ENCODE results near the gene TRIM29. TPM values are rescaled to one million over a fixed set of nuclear protein-coding genes. Genes with fewer than 3 reads are reported as not detected.

Gene TRIM29
- total and polyA plus RNA-seq, 10 of the 15 experiments (the other 5 are each of a cell fraction or from before 2014, with no cell fraction given) = 0.08 to 0.67 (median 0.26) TPM; not detected in 5

GRCh38 chr11:120167659-120168058 is 29.7 kb upstream of the TRIM29 start (continued):
- TF ChIP-seq, protein P1, sequence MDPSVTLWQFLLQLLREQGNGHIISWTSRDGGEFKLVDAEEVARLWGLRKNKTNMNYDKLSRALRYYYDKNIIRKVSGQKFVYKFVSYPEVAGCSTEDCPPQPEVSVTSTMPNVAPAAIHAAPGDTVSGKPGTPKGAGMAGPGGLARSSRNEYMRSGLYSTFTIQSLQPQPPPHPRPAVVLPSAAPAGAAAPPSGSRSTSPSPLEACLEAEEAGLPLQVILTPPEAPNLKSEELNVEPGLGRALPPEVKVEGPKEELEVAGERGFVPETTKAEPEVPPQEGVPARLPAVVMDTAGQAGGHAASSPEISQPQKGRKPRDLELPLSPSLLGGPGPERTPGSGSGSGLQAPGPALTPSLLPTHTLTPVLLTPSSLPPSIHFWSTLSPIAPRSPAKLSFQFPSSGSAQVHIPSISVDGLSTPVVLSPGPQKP (IDR thresholded peaks at IDR 0.05; ENCODE audit: low read depth, low read length) = no peak
- TF ChIP-seq CHD2 (IDR thresholded peaks at IDR 0.05; ENCODE audit: borderline replicate concordance, low read depth, low read length) (no peak), JUNB (IDR thresholded peaks at IDR 0.05) (no peak), EED (IDR thresholded peaks at IDR 0.05; ENCODE audit: low read depth) (no peak), MTA3 (IDR thresholded peaks at IDR 0.05; ENCODE audit: borderline replicate concordance, low read length) (no peak)
- TF ChIP-seq, protein P2, sequence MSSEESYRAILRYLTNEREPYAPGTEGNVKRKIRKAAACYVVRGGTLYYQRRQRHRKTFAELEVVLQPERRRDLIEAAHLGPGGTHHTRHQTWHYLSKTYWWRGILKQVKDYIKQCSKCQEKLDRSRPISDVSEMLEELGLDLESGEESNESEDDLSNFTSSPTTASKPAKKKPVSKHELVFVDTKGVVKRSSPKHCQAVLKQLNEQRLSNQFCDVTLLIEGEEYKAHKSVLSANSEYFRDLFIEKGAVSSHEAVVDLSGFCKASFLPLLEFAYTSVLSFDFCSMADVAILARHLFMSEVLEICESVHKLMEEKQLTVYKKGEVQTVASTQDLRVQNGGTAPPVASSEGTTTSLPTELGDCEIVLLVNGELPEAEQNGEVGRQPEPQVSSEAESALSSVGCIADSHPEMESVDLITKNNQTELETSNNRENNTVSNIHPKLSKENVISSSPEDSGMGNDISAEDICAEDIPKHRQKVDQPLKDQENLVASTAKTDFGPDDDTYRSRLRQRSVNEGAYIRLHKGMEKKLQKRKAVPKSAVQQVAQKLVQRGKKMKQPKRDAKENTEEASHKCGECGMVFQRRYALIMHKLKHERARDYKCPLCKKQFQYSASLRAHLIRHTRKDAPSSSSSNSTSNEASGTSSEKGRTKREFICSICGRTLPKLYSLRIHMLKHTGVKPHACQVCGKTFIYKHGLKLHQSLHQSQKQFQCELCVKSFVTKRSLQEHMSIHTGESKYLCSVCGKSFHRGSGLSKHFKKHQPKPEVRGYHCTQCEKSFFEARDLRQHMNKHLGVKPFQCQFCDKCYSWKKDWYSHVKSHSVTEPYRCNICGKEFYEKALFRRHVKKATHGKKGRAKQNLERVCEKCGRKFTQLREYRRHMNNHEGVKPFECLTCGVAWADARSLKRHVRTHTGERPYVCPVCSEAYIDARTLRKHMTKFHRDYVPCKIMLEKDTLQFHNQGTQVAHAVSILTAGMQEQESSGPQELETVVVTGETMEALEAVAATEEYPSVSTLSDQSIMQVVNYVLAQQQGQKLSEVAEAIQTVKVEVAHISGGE (CRISPR knock-in tag; IDR thresholded peaks at IDR 0.05) = no peak

GRCh38 chr11:120160436-120160835 is 22.5 kb upstream of the TRIM29 start:
- no peak for DNase-seq (ENCODE audit: low read depth, low spot score)
- Histone ChIP-seq H3K27ac (ENCODE audit: control insufficient read depth, insufficient read depth) (no peak overlapping the region), H3K27me3 (replicated peaks in 1 of 2; ENCODE audit: control insufficient read depth in 2 of 2, insufficient read depth in 2 of 2, low read length in 1 of 2) (peaks cover 0 to 3% of the 10 kb centered on the region in 2 experiments; a peak in 1 of 4 replicates), H3K4me3 (no peak overlapping the region), H3K79me2 (ENCODE audit: control insufficient read depth, insufficient read depth, low read length) (no peaks in the 10 kb centered on the region), H3K9me3 (replicated peaks; ENCODE audit: control insufficient read depth, insufficient read depth, low read length) (no peaks in the 10 kb centered on the region; the same call in 1 of the 3 replicates), H3K4me2 (ENCODE audit: control insufficient read depth, insufficient read depth) (no peak overlapping the region), H2AFZ (ENCODE audit: control insufficient read depth, low read depth, low read length) (no peak overlapping the region), H3K9ac (ENCODE audit: control insufficient read depth, insufficient read depth, low read length) (no peak overlapping the region), H3K36me3 (ENCODE audit: control insufficient read depth in 2 of 2, insufficient read depth in 2 of 2, low read length in 1 of 2) (no peaks in the 10 kb centered on the region), H4K20me1 (ENCODE audit: control insufficient read depth, insufficient read depth) (no peaks in the 10 kb centered on the region), H3K4me1 (ENCODE audit: control insufficient read depth, insufficient read depth, low read length) (no peaks in the 10 kb centered on the region)
- FAIRE-seq = no peak
- in situ Hi-C loops (cut with MboI) = no loop called here
- WGBS (ENCODE audit: insufficient coverage, insufficient replicate concordance, low lambda C conversion rate, missing lambda C conversion rate) = 6% methylated on average over 1 of the region's 1 CpG
- ChIA-PET RAD21 (ENCODE audit: unreplicated experiment) (no interaction called here), POLR2A (no interaction called here), CTCF (no interaction called here), SMC1A (ENCODE audit: uncharacterized antibody, unreplicated experiment) (no interaction called here)
- BruUV-seq (replicated peaks) = no TSS peak
- ATAC-seq = no peak
- intact Hi-C loops (cut with micrococcal nuclease; ENCODE audit: unreplicated experiment) = no loop called here
- TF ChIP-seq RELA (IDR thresholded peaks at IDR 0.05; ENCODE audit: borderline replicate concordance, partially characterized antibody) (no peak), ZBTB33 (IDR thresholded peaks at IDR 0.05) (no peak), NFIC (IDR thresholded peaks at IDR 0.05; ENCODE audit: low read depth, low read length) (no peak), POLR2AphosphoS5 (IDR thresholded peaks at IDR 0.05; ENCODE audit: low read length) (no peak), MEF2A (IDR thresholded peaks at IDR 0.05; ENCODE audit: insufficient read depth, low read depth, low read length) (no peak), SIN3A (IDR thresholded peaks at IDR 0.05; ENCODE audit: low read depth, low read length) (no peak), CREM (IDR thresholded peaks at IDR 0.05; ENCODE audit: low read depth) (no peak), SRF (IDR thresholded peaks at IDR 0.05; ENCODE audit: low read depth in 2 of 2, low read length in 2 of 2) (no peak), SREBF2 (IDR thresholded peaks at IDR 0.05; ENCODE audit: low read length) (no peak)
- TF ChIP-seq, protein P3, sequence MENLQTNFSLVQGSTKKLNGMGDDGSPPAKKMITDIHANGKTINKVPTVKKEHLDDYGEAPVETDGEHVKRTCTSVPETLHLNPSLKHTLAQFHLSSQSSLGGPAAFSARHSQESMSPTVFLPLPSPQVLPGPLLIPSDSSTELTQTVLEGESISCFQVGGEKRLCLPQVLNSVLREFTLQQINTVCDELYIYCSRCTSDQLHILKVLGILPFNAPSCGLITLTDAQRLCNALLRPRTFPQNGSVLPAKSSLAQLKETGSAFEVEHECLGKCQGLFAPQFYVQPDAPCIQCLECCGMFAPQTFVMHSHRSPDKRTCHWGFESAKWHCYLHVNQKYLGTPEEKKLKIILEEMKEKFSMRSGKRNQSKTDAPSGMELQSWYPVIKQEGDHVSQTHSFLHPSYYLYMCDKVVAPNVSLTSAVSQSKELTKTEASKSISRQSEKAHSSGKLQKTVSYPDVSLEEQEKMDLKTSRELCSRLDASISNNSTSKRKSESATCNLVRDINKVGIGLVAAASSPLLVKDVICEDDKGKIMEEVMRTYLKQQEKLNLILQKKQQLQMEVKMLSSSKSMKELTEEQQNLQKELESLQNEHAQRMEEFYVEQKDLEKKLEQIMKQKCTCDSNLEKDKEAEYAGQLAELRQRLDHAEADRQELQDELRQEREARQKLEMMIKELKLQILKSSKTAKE (IDR thresholded peaks at IDR 0.05; ENCODE audit: low read depth, poor library complexity, severe bottlenecking) = no peak
